H1 (cell line): ENCODE measurements around the gene NRL. TPM values are rescaled to one million over a fixed set of nuclear protein-coding genes. Genes with fewer than 3 reads are reported as not detected.
A peak's percentile ranks its signal among the peaks of the same experiment; 100 is the strongest.

Source experiments
- CTCF ChIA-PET: fragments of 300-600 bp; sonication (Branson Sonifier 250); formaldehyde crosslinking; loops from one replicate; lab custom pipeline; 2021; ENCODE audit not compliant: partially characterized antibody; lab: Charles Lee
- POLR2A ChIA-PET: fragments of 300-600 bp; sonication (Branson Sonifier 250); formaldehyde crosslinking; loops from one replicate; lab custom pipeline; 2021; ENCODE audit warnings: inconsistent platforms; ENCODE audit not compliant: partially characterized antibody; lab: Charles Lee
- DNase-seq, 2 experiments: peaks; one replicate each; pipeline versions ENCODE4 v3.0.0 to v3.0.0-alpha.2; 2010 to 2022; ENCODE audit warnings: low spot score in 2 of 2, low read depth in 1 of 2, mixed read lengths in 1 of 2
- FAIRE-seq: peaks from 2 replicates; lab custom pipeline; 2011; peaks lifted over from hg19 to GRCh38; lab: Jason Lieb, UNC
- H2AFZ ChIP-seq: 2 replicates; pipeline ENCODE4 v1.8.1; 2012; ENCODE audit warnings: low read length, inconsistent platforms
- H2AK5ac ChIP-seq: 2 replicates; pipeline ENCODE4 v1.6.1; 2013; ENCODE audit warnings: low read depth, low read length
- H2BK120ac ChIP-seq: replicated peaks from 2 replicates; pipeline ENCODE3; 2013; ENCODE audit warnings: low read depth, low read length, inconsistent platforms
- H2BK12ac ChIP-seq: 2 replicates; pipeline ENCODE4 v1.6.1; 2013; ENCODE audit warnings: low read depth, low read length
- H2BK15ac ChIP-seq: 2 replicates; pipeline ENCODE4 v1.6.1; 2013; ENCODE audit warnings: low read length
- H2BK20ac ChIP-seq: 2 replicates; pipeline ENCODE4 v1.6.1; 2013; ENCODE audit warnings: low read length
- H2BK5ac ChIP-seq: 2 replicates; pipeline ENCODE4 v1.6.1; 2013; ENCODE audit warnings: low read depth, low read length
- H3K14ac ChIP-seq: 2 replicates; pipeline ENCODE4 v1.6.1; 2013; ENCODE audit warnings: inconsistent platforms; ENCODE audit not compliant: insufficient read length
- H3K18ac ChIP-seq: 2 replicates; pipeline ENCODE4 v1.6.1; 2013; ENCODE audit warnings: low read length; ENCODE audit errors: extremely low read depth
- H3K23ac ChIP-seq: 2 replicates; pipeline ENCODE4 v1.6.1; 2013; ENCODE audit warnings: inconsistent platforms; ENCODE audit not compliant: insufficient read length
- H3K23me2 ChIP-seq: 2 replicates; pipeline ENCODE4 v1.6.1; 2013; ENCODE audit warnings: low read depth, low read length
- H3K27ac ChIP-seq: 2 replicates; pipeline ENCODE4 v1.6.1; 2011; ENCODE audit warnings: low read depth, low read length, inconsistent platforms
- H3K27me3 ChIP-seq, 4 experiments: replicated peaks in 1 of 4; 1 replicate in 1 of 4; 2 replicates in 3 of 4; pipeline versions ENCODE4 v1.6.1 to v1.8.1; 2011 to 2013; ENCODE audit warnings: low read length in 3 of 4, mild to moderate bottlenecking in 3 of 4, inconsistent platforms in 2 of 4, mixed read lengths in 2 of 4, moderate library complexity in 1 of 4; ENCODE audit not compliant: control insufficient read depth in 3 of 4, insufficient read depth in 3 of 4; ENCODE audit errors: extremely low read depth in 1 of 4
- H3K36me3 ChIP-seq, 4 experiments: 2 replicates each; pipeline versions ENCODE4 v1.6.1 to v1.8.1; 2011 to 2013; ENCODE audit warnings: mild to moderate bottlenecking in 4 of 4, low read length in 3 of 4, moderate library complexity in 2 of 4, control low read depth in 1 of 4, inconsistent platforms in 1 of 4; ENCODE audit not compliant: insufficient read depth in 4 of 4, control insufficient read depth in 2 of 4
- H3K4ac ChIP-seq: replicated peaks from 2 replicates; pipeline ENCODE3; 2013; ENCODE audit warnings: low read length, low read depth, mixed read lengths, inconsistent platforms; ENCODE audit not compliant: insufficient read length
- H3K4me1 ChIP-seq, 4 experiments: replicated peaks in 1 of 4; 1 replicate in 1 of 4; 2 replicates in 3 of 4; pipeline versions ENCODE4 v1.6.1 to v1.8.1; 2011 to 2013; ENCODE audit warnings: low read length in 3 of 4, inconsistent platforms in 2 of 4, mixed read lengths in 1 of 4; ENCODE audit not compliant: insufficient read depth in 4 of 4, control insufficient read depth in 3 of 4
- H3K4me2 ChIP-seq, 2 experiments: 2 replicates each; pipeline versions ENCODE4 v1.6.1 to v1.8.1; 2011 to 2013; ENCODE audit warnings: low read depth in 2 of 2, low read length in 2 of 2, control low read depth in 1 of 2, inconsistent platforms in 1 of 2, mild to moderate bottlenecking in 1 of 2; ENCODE audit not compliant: insufficient read depth in 1 of 2
- H3K4me3 ChIP-seq, 4 experiments: fragments of 200-600, 300-600 bp in 1 of 4; sonication (generic), shearing (Covaris generic), sonication (Bioruptor Twin) in 1 of 4; 2 replicates each; pipeline versions ENCODE4 v1.5.1 to v1.8.1; 2011 to 2016; ENCODE audit warnings: low read length in 4 of 4, low read depth in 3 of 4, control low read depth in 2 of 4, inconsistent platforms in 2 of 4, mild to moderate bottlenecking in 2 of 4, mixed read lengths in 1 of 4, moderate library complexity in 1 of 4; ENCODE audit not compliant: insufficient read depth in 2 of 4; ENCODE audit errors: extremely low read depth in 1 of 4
- H3K56ac ChIP-seq: replicated peaks from 2 replicates; pipeline ENCODE3; 2013; ENCODE audit warnings: low read depth, mild to moderate bottlenecking, mixed read lengths, low read length, inconsistent platforms; ENCODE audit not compliant: insufficient read length
- H3K79me1 ChIP-seq: 2 replicates; pipeline ENCODE4 v1.6.1; 2013; ENCODE audit warnings: low read depth, low read length, control low read depth
- H3K79me2 ChIP-seq, 2 experiments: 2 replicates each; pipeline versions ENCODE4 v1.6.1 to v1.8.1; 2012 to 2013; ENCODE audit warnings: low read length in 2 of 2, mild to moderate bottlenecking in 2 of 2, inconsistent platforms in 1 of 2; ENCODE audit not compliant: insufficient read depth in 2 of 2, control insufficient read depth in 1 of 2
- H3K9ac ChIP-seq, 4 experiments: replicated peaks in 1 of 4; 1 replicate in 1 of 4; 2 replicates in 3 of 4; pipeline versions ENCODE4 v1.6.1 to v1.8.1; 2011 to 2013; ENCODE audit warnings: low read depth in 3 of 4, low read length in 3 of 4, control low read depth in 2 of 4, mild to moderate bottlenecking in 2 of 4, moderate library complexity in 2 of 4, inconsistent platforms in 1 of 4; ENCODE audit errors: extremely low read depth in 1 of 4
- H3K9me3 ChIP-seq, 2 experiments: 2 replicates each; pipeline versions ENCODE4 v1.6.1 to v1.8.1; 2012 to 2013; ENCODE audit warnings: mild to moderate bottlenecking in 2 of 2, moderate library complexity in 2 of 2, control low read depth in 1 of 2, inconsistent platforms in 1 of 2, low read depth in 1 of 2, low read length in 1 of 2, mixed read lengths in 1 of 2; ENCODE audit not compliant: insufficient read depth in 2 of 2
- H4K20me1 ChIP-seq, 2 experiments: replicated peaks in 1 of 2; 2 replicates each; pipeline versions ENCODE3 to v1.8.1; 2011 to 2013; ENCODE audit warnings: inconsistent platforms in 2 of 2, low read length in 2 of 2, mild to moderate bottlenecking in 1 of 2; ENCODE audit not compliant: insufficient read depth in 2 of 2, control insufficient read depth in 1 of 2
- H4K5ac ChIP-seq: 2 replicates; pipeline ENCODE4 v1.6.1; 2013; ENCODE audit warnings: low read length, low read depth, mixed read lengths, inconsistent platforms; ENCODE audit not compliant: insufficient read length
- H4K8ac ChIP-seq: 2 replicates; pipeline ENCODE4 v1.8.0; 2013; ENCODE audit warnings: mild to moderate bottlenecking, moderate library complexity, low read length, inconsistent platforms; ENCODE audit not compliant: insufficient read depth; ENCODE audit errors: extremely low read depth
- H4K91ac ChIP-seq: replicated peaks from 2 replicates; pipeline ENCODE3; 2013; ENCODE audit warnings: low read length, mixed read lengths, inconsistent platforms; ENCODE audit not compliant: insufficient read length
- ATF3 ChIP-seq: IDR thresholded peaks from 2 replicates; pipeline ENCODE4 v1.6.1; 2011; ENCODE audit warnings: low read depth, mild to moderate bottlenecking, low read length; ENCODE audit not compliant: insufficient read depth
- CBX5 ChIP-seq: fragments of 300-800, 300-1000 bp; sonication (generic); IDR thresholded peaks from 2 replicates; pipeline ENCODE4 v1.7.1; 2016; ENCODE audit warnings: antibody characterized with exemption, low read length, low read depth
- CHD1 ChIP-seq: IDR thresholded peaks from 2 replicates; pipeline ENCODE4 v1.6.1; 2012; ENCODE audit warnings: low read depth, low read length, improper control_type of control experiment
- JUN ChIP-seq: IDR thresholded peaks from 2 replicates; pipeline ENCODE4 v1.6.1; 2011; ENCODE audit warnings: low read depth, mild to moderate bottlenecking, improper control_type of control experiment, low read length
- JUND ChIP-seq: IDR thresholded peaks from 2 replicates; pipeline ENCODE4 v1.6.1; 2011; ENCODE audit warnings: mild to moderate bottlenecking, improper control_type of control experiment, low read length
- NANOG ChIP-seq: IDR thresholded peaks from 2 replicates; pipeline ENCODE4 v1.6.1; 2011; ENCODE audit warnings: low read length, low read depth, mild to moderate bottlenecking, inconsistent platforms; ENCODE audit not compliant: insufficient read depth, poor library complexity, severe bottlenecking
- POLR2A ChIP-seq, 2 experiments: IDR thresholded peaks; 1 replicate in 1 of 2; 2 replicates in 1 of 2; pipeline ENCODE4 v1.6.1; 2011; ENCODE audit warnings: low read depth in 2 of 2, low read length in 2 of 2, mild to moderate bottlenecking in 2 of 2; ENCODE audit errors: control extremely low read depth in 1 of 2
- RAD21 ChIP-seq, 2 experiments: IDR thresholded peaks in 1 of 2; conservative IDR thresholded peaks in 1 of 2; 2 replicates each; pipeline ENCODE4 v1.6.1; 2011; ENCODE audit warnings: low read depth in 2 of 2, low read length in 2 of 2, improper control_type of control experiment in 1 of 2, inconsistent platforms in 1 of 2, mild to moderate bottlenecking in 1 of 2, moderate library complexity in 1 of 2
- RXRA ChIP-seq: IDR thresholded peaks from 2 replicates; pipeline ENCODE4 v1.6.1; 2011; ENCODE audit warnings: low read depth, mild to moderate bottlenecking, low read length, moderate library complexity; ENCODE audit not compliant: insufficient read depth
- YY1 ChIP-seq: IDR thresholded peaks from 2 replicates; pipeline ENCODE4 v1.6.1; 2011; ENCODE audit warnings: low read depth, mild to moderate bottlenecking, low read length
- WGBS, 2 experiments: shearing (Covaris generic) in 1 of 2; methylation state at CpG; one replicate each; pipeline versions ENCODE4 v1.1.6 to v1.1.7; 2013 to 2015; ENCODE audit warnings: low lambda C conversion rate in 2 of 2, mixed read lengths in 2 of 2, inconsistent platforms in 1 of 2, low coverage in 1 of 2, missing lambda C conversion rate in 1 of 2; ENCODE audit not compliant: insufficient replicate concordance in 2 of 2, insufficient coverage in 1 of 2, insufficient read length in 1 of 2; ENCODE audit errors: extremely low coverage in 1 of 2, missing lambda C conversion rate in 1 of 2; 5-methylcytosine and 5-hydroxymethylcytosine counted together
- polyA plus RNA-seq, 7 experiments: library from polyadenylated mRNA; depleted of rRNA in 3 of 7; stranded (reverse) in 5 of 7; unstranded in 2 of 7; fragments of >200 nt in 5 of 7; fragments of 200-250 nt in 2 of 7; gene quantifications; 1 replicate in 5 of 7; 2 replicates in 1 of 7; 4 replicates in 1 of 7; pipeline versions ENCODE4 v1.2.1 to v1.2.3, GENCODE V29; 2011 to 2013; ENCODE audit warnings: missing spikeins in 2 of 7, mixed read lengths in 2 of 7
- total RNA-seq: library from RNA; stranded (reverse); fragmentation: NEBNext Ultra II Directional; extraction: Animal tissue kit (Norgen Biotek cat#: 25700); gene quantifications from 2 replicates; pipeline ENCODE4 v1.2.1, GENCODE V29; 2021

NRL gene
- total and polyA plus RNA-seq, 2 of the 8 experiments (the other 6 are each of a cell fraction or from before 2014, with no cell fraction given): 1.1 to 2.2 TPM

GRCh38 chr14:24145219-24145618 lies 30.5 kb upstream of the NRL start:
- H3K23me2 ChIP-seq: peaks cover 13% of the 10 kb centered on the region
- 84% methylated on average over 2 of the region's 2 CpGs; no CpG with 5 or more reads in 1 of the 2 experiments for WGBS, 2 experiments
- peaks cover 0 to 12% of the 10 kb centered on the region in 2 experiments for H4K20me1 ChIP-seq
- no peak overlapping the region for H4K5ac ChIP-seq
- H2BK5ac ChIP-seq: no peak overlapping the region
- peaks cover 0 to 28% of the 10 kb centered on the region in 2 experiments; a peak in 3 of 4 replicates for H3K79me2 ChIP-seq
- H3K4me1 ChIP-seq: peaks cover 0 to 10% (median 8%) of the 10 kb centered on the region in 4 experiments; a peak in 5 of 7 replicates
- H3K4me3 ChIP-seq: peak overlapping the region in 1 of 4 experiments; percentile 98; a peak in 1 of 8 replicates
- CTCF ChIA-PET: interaction anchor here (0.8 to 3.0 kb wide), 4 partner anchors 8 to 87 kb away, joined by 3 to 9 read pairs (median 5); no protein-coding TSS in a partner anchor
- peak overlapping the region in 1 of 2 experiments; percentile 83; a peak in 2 of 4 replicates for H3K4me2 ChIP-seq
- DNase-seq (no peak), FAIRE-seq (no peak)
- TF ChIP-seq RAD21 (IDR thresholded peaks at IDR 0.05 in 1 of 2, conservative IDR thresholded peaks at IDR 0.05 in 1 of 2; ENCODE audit: low read depth in 2 of 2, low read length in 2 of 2): no peak
- no peak for TF ChIP-seq CHD1
- TF ChIP-seq RXRA: no peak
- no peak for TF ChIP-seq ATF3
- TF ChIP-seq JUN: no peak
- TF ChIP-seq JUND: no peak
- no peak for TF ChIP-seq CBX5
- no peak for TF ChIP-seq NANOG
- TF ChIP-seq POLR2A (IDR thresholded peaks at IDR 0.05; ENCODE audit: control extremely low read depth in 1 of 2, low read depth in 2 of 2, low read length in 2 of 2): no peak
- no peak for TF ChIP-seq YY1
- no peak overlapping the region for H3K4ac ChIP-seq
- peaks cover 6% of the 10 kb centered on the region; the same call in 1 of the 2 replicates for H3K79me1 ChIP-seq
- H3K9ac ChIP-seq: no peak overlapping the region
- H2BK12ac ChIP-seq: no peak overlapping the region
- H2AFZ ChIP-seq: no peak overlapping the region
- H2BK15ac ChIP-seq: no peak overlapping the region
- H4K91ac ChIP-seq: no peak overlapping the region
- no peak overlapping the region for H3K23ac ChIP-seq
- H2BK20ac ChIP-seq: no peak overlapping the region
- H4K8ac ChIP-seq: no peak overlapping the region
- no peak overlapping the region for H2AK5ac ChIP-seq
- H3K14ac ChIP-seq: no peak overlapping the region
- no peaks in the 10 kb centered on the region for H3K27me3 ChIP-seq
- peaks cover 4 to 18% (median 12%) of the 10 kb centered on the region in 4 experiments; a peak in 7 of 8 replicates for H3K36me3 ChIP-seq
- H3K27ac ChIP-seq: no peak overlapping the region
- no peaks in the 10 kb centered on the region for H3K9me3 ChIP-seq
- H3K18ac ChIP-seq: no peak overlapping the region
- no peak overlapping the region for H2BK120ac ChIP-seq
- no peak overlapping the region for H3K56ac ChIP-seq
- POLR2A ChIA-PET: interaction anchor here (1.3 to 9.6 kb wide), 10 partner anchors 8 to 69 kb away, joined by 3 to 86 read pairs (median 6); partner anchors contain the start of genes CHMP4A, IRF9, PSME1 and REC8
